H1 (cell line): ENCODE results near the gene TNS4. TPM values are rescaled to one million over a fixed set of nuclear protein-coding genes. Genes with fewer than 3 reads are reported as not detected.
A peak's percentile ranks its signal among the peaks of the same experiment; 100 is the strongest.

ENCODE experiments used
- CTCF ChIA-PET: fragments of 300-600 bp; sonication (Branson Sonifier 250); formaldehyde crosslinking; loops from one replicate; lab custom pipeline; 2021; ENCODE audit not compliant: partially characterized antibody; lab: Charles Lee
- POLR2A ChIA-PET: fragments of 300-600 bp; sonication (Branson Sonifier 250); formaldehyde crosslinking; loops from one replicate; lab custom pipeline; 2021; ENCODE audit warnings: inconsistent platforms; ENCODE audit not compliant: partially characterized antibody; lab: Charles Lee
- DNase-seq, 2 experiments: peaks; one replicate each; pipeline versions ENCODE4 v3.0.0 to v3.0.0-alpha.2; 2010 to 2022; ENCODE audit warnings: low spot score in 2 of 2, low read depth in 1 of 2, mixed read lengths in 1 of 2
- FAIRE-seq: peaks from 2 replicates; lab custom pipeline; 2011; peaks lifted over from hg19 to GRCh38; lab: Jason Lieb, UNC
- H2AFZ ChIP-seq: 2 replicates; pipeline ENCODE4 v1.8.1; 2012; ENCODE audit warnings: low read length, inconsistent platforms
- H2AK5ac ChIP-seq: 2 replicates; pipeline ENCODE4 v1.6.1; 2013; ENCODE audit warnings: low read depth, low read length
- H2BK120ac ChIP-seq: replicated peaks from 2 replicates; pipeline ENCODE3; 2013; ENCODE audit warnings: low read depth, low read length, inconsistent platforms
- H2BK12ac ChIP-seq: 2 replicates; pipeline ENCODE4 v1.6.1; 2013; ENCODE audit warnings: low read depth, low read length
- H2BK15ac ChIP-seq: 2 replicates; pipeline ENCODE4 v1.6.1; 2013; ENCODE audit warnings: low read length
- H2BK20ac ChIP-seq: 2 replicates; pipeline ENCODE4 v1.6.1; 2013; ENCODE audit warnings: low read length
- H2BK5ac ChIP-seq: 2 replicates; pipeline ENCODE4 v1.6.1; 2013; ENCODE audit warnings: low read depth, low read length
- H3K14ac ChIP-seq: 2 replicates; pipeline ENCODE4 v1.6.1; 2013; ENCODE audit warnings: inconsistent platforms; ENCODE audit not compliant: insufficient read length
- H3K18ac ChIP-seq: 2 replicates; pipeline ENCODE4 v1.6.1; 2013; ENCODE audit warnings: low read length; ENCODE audit errors: extremely low read depth
- H3K23ac ChIP-seq: 2 replicates; pipeline ENCODE4 v1.6.1; 2013; ENCODE audit warnings: inconsistent platforms; ENCODE audit not compliant: insufficient read length
- H3K23me2 ChIP-seq: 2 replicates; pipeline ENCODE4 v1.6.1; 2013; ENCODE audit warnings: low read depth, low read length
- H3K27ac ChIP-seq: 2 replicates; pipeline ENCODE4 v1.6.1; 2011; ENCODE audit warnings: low read depth, low read length, inconsistent platforms
- H3K27me3 ChIP-seq, 4 experiments: replicated peaks in 1 of 4; 1 replicate in 1 of 4; 2 replicates in 3 of 4; pipeline versions ENCODE4 v1.6.1 to v1.8.1; 2011 to 2013; ENCODE audit warnings: low read length in 3 of 4, mild to moderate bottlenecking in 3 of 4, inconsistent platforms in 2 of 4, mixed read lengths in 2 of 4, moderate library complexity in 1 of 4; ENCODE audit not compliant: control insufficient read depth in 3 of 4, insufficient read depth in 3 of 4; ENCODE audit errors: extremely low read depth in 1 of 4
- H3K36me3 ChIP-seq, 4 experiments: 2 replicates each; pipeline versions ENCODE4 v1.6.1 to v1.8.1; 2011 to 2013; ENCODE audit warnings: mild to moderate bottlenecking in 4 of 4, low read length in 3 of 4, moderate library complexity in 2 of 4, control low read depth in 1 of 4, inconsistent platforms in 1 of 4; ENCODE audit not compliant: insufficient read depth in 4 of 4, control insufficient read depth in 2 of 4
- H3K4ac ChIP-seq: replicated peaks from 2 replicates; pipeline ENCODE3; 2013; ENCODE audit warnings: low read length, low read depth, mixed read lengths, inconsistent platforms; ENCODE audit not compliant: insufficient read length
- H3K4me1 ChIP-seq, 4 experiments: replicated peaks in 1 of 4; 1 replicate in 1 of 4; 2 replicates in 3 of 4; pipeline versions ENCODE4 v1.6.1 to v1.8.1; 2011 to 2013; ENCODE audit warnings: low read length in 3 of 4, inconsistent platforms in 2 of 4, mixed read lengths in 1 of 4; ENCODE audit not compliant: insufficient read depth in 4 of 4, control insufficient read depth in 3 of 4
- H3K4me2 ChIP-seq, 2 experiments: 2 replicates each; pipeline versions ENCODE4 v1.6.1 to v1.8.1; 2011 to 2013; ENCODE audit warnings: low read depth in 2 of 2, low read length in 2 of 2, control low read depth in 1 of 2, inconsistent platforms in 1 of 2, mild to moderate bottlenecking in 1 of 2; ENCODE audit not compliant: insufficient read depth in 1 of 2
- H3K4me3 ChIP-seq, 4 experiments: fragments of 200-600, 300-600 bp in 1 of 4; sonication (generic), shearing (Covaris generic), sonication (Bioruptor Twin) in 1 of 4; 2 replicates each; pipeline versions ENCODE4 v1.5.1 to v1.8.1; 2011 to 2016; ENCODE audit warnings: low read length in 4 of 4, low read depth in 3 of 4, control low read depth in 2 of 4, inconsistent platforms in 2 of 4, mild to moderate bottlenecking in 2 of 4, mixed read lengths in 1 of 4, moderate library complexity in 1 of 4; ENCODE audit not compliant: insufficient read depth in 2 of 4; ENCODE audit errors: extremely low read depth in 1 of 4
- H3K56ac ChIP-seq: replicated peaks from 2 replicates; pipeline ENCODE3; 2013; ENCODE audit warnings: low read depth, mild to moderate bottlenecking, mixed read lengths, low read length, inconsistent platforms; ENCODE audit not compliant: insufficient read length
- H3K79me1 ChIP-seq: 2 replicates; pipeline ENCODE4 v1.6.1; 2013; ENCODE audit warnings: low read depth, low read length, control low read depth
- H3K79me2 ChIP-seq, 2 experiments: 2 replicates each; pipeline versions ENCODE4 v1.6.1 to v1.8.1; 2012 to 2013; ENCODE audit warnings: low read length in 2 of 2, mild to moderate bottlenecking in 2 of 2, inconsistent platforms in 1 of 2; ENCODE audit not compliant: insufficient read depth in 2 of 2, control insufficient read depth in 1 of 2
- H3K9ac ChIP-seq, 4 experiments: replicated peaks in 1 of 4; 1 replicate in 1 of 4; 2 replicates in 3 of 4; pipeline versions ENCODE4 v1.6.1 to v1.8.1; 2011 to 2013; ENCODE audit warnings: low read depth in 3 of 4, low read length in 3 of 4, control low read depth in 2 of 4, mild to moderate bottlenecking in 2 of 4, moderate library complexity in 2 of 4, inconsistent platforms in 1 of 4; ENCODE audit errors: extremely low read depth in 1 of 4
- H3K9me3 ChIP-seq, 2 experiments: 2 replicates each; pipeline versions ENCODE4 v1.6.1 to v1.8.1; 2012 to 2013; ENCODE audit warnings: mild to moderate bottlenecking in 2 of 2, moderate library complexity in 2 of 2, control low read depth in 1 of 2, inconsistent platforms in 1 of 2, low read depth in 1 of 2, low read length in 1 of 2, mixed read lengths in 1 of 2; ENCODE audit not compliant: insufficient read depth in 2 of 2
- H4K20me1 ChIP-seq, 2 experiments: replicated peaks in 1 of 2; 2 replicates each; pipeline versions ENCODE3 to v1.8.1; 2011 to 2013; ENCODE audit warnings: inconsistent platforms in 2 of 2, low read length in 2 of 2, mild to moderate bottlenecking in 1 of 2; ENCODE audit not compliant: insufficient read depth in 2 of 2, control insufficient read depth in 1 of 2
- H4K5ac ChIP-seq: 2 replicates; pipeline ENCODE4 v1.6.1; 2013; ENCODE audit warnings: low read length, low read depth, mixed read lengths, inconsistent platforms; ENCODE audit not compliant: insufficient read length
- H4K8ac ChIP-seq: 2 replicates; pipeline ENCODE4 v1.8.0; 2013; ENCODE audit warnings: mild to moderate bottlenecking, moderate library complexity, low read length, inconsistent platforms; ENCODE audit not compliant: insufficient read depth; ENCODE audit errors: extremely low read depth
- H4K91ac ChIP-seq: replicated peaks from 2 replicates; pipeline ENCODE3; 2013; ENCODE audit warnings: low read length, mixed read lengths, inconsistent platforms; ENCODE audit not compliant: insufficient read length
- GABPA ChIP-seq: IDR thresholded peaks from 2 replicates; pipeline ENCODE4 v1.6.1; 2011; ENCODE audit warnings: mild to moderate bottlenecking, low read length, moderate library complexity, borderline replicate concordance; ENCODE audit not compliant: insufficient read depth
- WGBS, 2 experiments: shearing (Covaris generic) in 1 of 2; methylation state at CpG; one replicate each; pipeline versions ENCODE4 v1.1.6 to v1.1.7; 2013 to 2015; ENCODE audit warnings: low lambda C conversion rate in 2 of 2, mixed read lengths in 2 of 2, inconsistent platforms in 1 of 2, low coverage in 1 of 2, missing lambda C conversion rate in 1 of 2; ENCODE audit not compliant: insufficient replicate concordance in 2 of 2, insufficient coverage in 1 of 2, insufficient read length in 1 of 2; ENCODE audit errors: extremely low coverage in 1 of 2, missing lambda C conversion rate in 1 of 2; 5-methylcytosine and 5-hydroxymethylcytosine counted together
- polyA plus RNA-seq, 7 experiments: library from polyadenylated mRNA; depleted of rRNA in 3 of 7; stranded (reverse) in 5 of 7; unstranded in 2 of 7; fragments of >200 nt in 5 of 7; fragments of 200-250 nt in 2 of 7; gene quantifications; 1 replicate in 5 of 7; 2 replicates in 1 of 7; 4 replicates in 1 of 7; pipeline versions ENCODE4 v1.2.1 to v1.2.3, GENCODE V29; 2011 to 2013; ENCODE audit warnings: missing spikeins in 2 of 7, mixed read lengths in 2 of 7
- total RNA-seq: library from RNA; stranded (reverse); fragmentation: NEBNext Ultra II Directional; extraction: Animal tissue kit (Norgen Biotek cat#: 25700); gene quantifications from 2 replicates; pipeline ENCODE4 v1.2.1, GENCODE V29; 2021

TNS4 gene
- total and polyA plus RNA-seq, 2 of the 8 experiments (the other 6 are each of a cell fraction or from before 2014, with no cell fraction given): 0.20 to 0.21 TPM

GRCh38 chr17:40459636-40460603 lies 41.5 kb downstream of the TNS4 start:
- POLR2A ChIA-PET: interaction anchor here (0.8 to 2.5 kb wide), 14 partner anchors 8 to 88 kb away, joined by 3 to 10 read pairs (median 4); partner anchors contain the start of genes IGFBP4 and TOP2A
- H4K20me1 ChIP-seq: no peaks in the 10 kb centered on the region
- H3K27me3 ChIP-seq: no peaks in the 10 kb centered on the region
- H3K4ac ChIP-seq: no peak overlapping the region
- no peaks in the 10 kb centered on the region for H3K9me3 ChIP-seq
- H2BK120ac ChIP-seq: no peak overlapping the region
- 80% methylated on average over 6 of the region's 8 CpGs; no CpG with 5 or more reads in 1 of the 2 experiments for WGBS, 2 experiments
- CTCF ChIA-PET: interaction anchor here (1.0 to 34.1 kb wide), 8 partner anchors 3 to 100 kb away, joined by 3 to 739 read pairs (median 4); partner anchors contain the start of gene IGFBP4
- H2BK5ac ChIP-seq: 0 out of 2 replicates have a peak overlapping the region, but pooled peaks have one; percentile 2
- H2AK5ac ChIP-seq: peak overlapping the region; percentile 65; the same call in 1 of the 2 replicates
- no peak overlapping the region for H3K9ac ChIP-seq
- H2AFZ ChIP-seq: no peak overlapping the region
- no peaks in the 10 kb centered on the region; the same call in 1 of the 2 replicates for H3K23me2 ChIP-seq
- no peak for FAIRE-seq
- H3K4me3 ChIP-seq: no peak overlapping the region
- peak overlapping the region; percentile 63; the same call in 1 of the 2 replicates for H2BK12ac ChIP-seq
- H3K14ac ChIP-seq: no peak overlapping the region
- H3K79me1 ChIP-seq: no peaks in the 10 kb centered on the region
- no peak overlapping the region for H3K27ac ChIP-seq
- peaks cover 2 to 34% (median 16%) of the 10 kb centered on the region in 4 experiments for H3K4me1 ChIP-seq
- no peak overlapping the region for H3K23ac ChIP-seq
- H4K91ac ChIP-seq: no peak overlapping the region
- DNase-seq: no peak
- H2BK20ac ChIP-seq: no peak overlapping the region
- H2BK15ac ChIP-seq: peak overlapping the region; percentile 61
- H4K8ac ChIP-seq: no peak overlapping the region; the same call in 1 of the 2 replicates
- peaks cover 0 to 13% (median 7%) of the 10 kb centered on the region in 4 experiments; a peak in 4 of 8 replicates for H3K36me3 ChIP-seq
- no peak overlapping the region for H3K56ac ChIP-seq
- no peaks in the 10 kb centered on the region for H3K79me2 ChIP-seq
- no peak for TF ChIP-seq GABPA
- H3K4me2 ChIP-seq: no peak overlapping the region
- H4K5ac ChIP-seq: no peak overlapping the region
- H3K18ac ChIP-seq: peak overlapping the region; percentile 60; the same call in 1 of the 2 replicates
